Calu3 (cell line): Measurements from ENCODE around the gene ATXN7L1. TPM values are rescaled to one million over a fixed set of nuclear protein-coding genes. Genes with fewer than 3 reads are reported as not detected.

Source experiments
- BruUV-seq: library from RNA; stranded (reverse); fragments of 400-500 nt; replicated peaks from 2 replicates; lab custom pipeline; 2021; lab: Mats Ljungman, UMichigan
- CTCF ChIA-PET: fragments of 300-600 bp; sonication (Branson Sonifier 250); formaldehyde crosslinking; loops from one replicate; lab custom pipeline; 2022; ENCODE audit warnings: antibody characterized with exemption; lab: Charles Lee
- DNase-seq: peaks from one replicate; pipeline ENCODE4 v3.0.0; 2022
- H3K27ac Mint-ChIP-seq: one replicate; pipeline ENCODE4 v1.8.0; 2022; ENCODE audit warnings: mixed read lengths; ENCODE audit not compliant: unreplicated experiment
- H3K27me3 Mint-ChIP-seq: one replicate; pipeline ENCODE4 v1.8.0; 2022; ENCODE audit warnings: mixed read lengths; ENCODE audit not compliant: unreplicated experiment
- H3K36me3 Mint-ChIP-seq: one replicate; pipeline ENCODE4 v1.8.0; 2022; ENCODE audit warnings: mild to moderate bottlenecking, moderate library complexity, mixed read lengths; ENCODE audit not compliant: insufficient read depth, unreplicated experiment
- H3K4me1 Mint-ChIP-seq: one replicate; pipeline ENCODE4 v1.8.0; 2022; ENCODE audit warnings: mild to moderate bottlenecking, low read depth, mixed read lengths; ENCODE audit not compliant: unreplicated experiment
- H3K4me3 Mint-ChIP-seq: one replicate; pipeline ENCODE4 v1.8.0; 2022; ENCODE audit warnings: mild to moderate bottlenecking, low read depth, moderate library complexity, mixed read lengths; ENCODE audit not compliant: unreplicated experiment
- H3K9me3 Mint-ChIP-seq: one replicate; pipeline ENCODE4 v1.8.0; 2022; ENCODE audit warnings: low read depth, mixed read lengths; ENCODE audit not compliant: unreplicated experiment
- intact Hi-C: fragments of 100-400 bp; cut with micrococcal nuclease; formaldehyde crosslinking; loops from one replicate; pipeline ENCODE4 v1.10.0; 2022; ENCODE audit not compliant: unreplicated experiment
- total RNA-seq: library from RNA; stranded (reverse); gene quantifications from 2 replicates; pipeline ENCODE4 v1.2.3, GENCODE V29; 2022
- TF ChIP-seq, protein P1 (sequence below): fragments of 200-600 bp; IDR thresholded peaks from one replicate; pipeline ENCODE4 v1.8.0; 2022; ENCODE audit warnings: antibody characterized with exemption; ENCODE audit not compliant: unreplicated experiment

Gene ATXN7L1
- total RNA-seq, 1 experiment from 2014 or later: 12.0 TPM

GRCh38 chr7:105875505-105875904 lies 894 bp downstream of the ATXN7L1 start:
- Mint-ChIP-seq H3K27me3 (no peaks in the 10 kb centered on the region), H3K36me3 (peaks cover 28% of the 10 kb centered on the region), H3K4me1 (peaks cover 16% of the 10 kb centered on the region), H3K4me3 (peak overlapping the region; percentile 99), H3K9me3 (no peaks in the 10 kb centered on the region), H3K27ac (peak overlapping the region; percentile 99)
- CTCF ChIA-PET: interaction anchor here (0.8 kb wide), 1 partner anchor 106 kb away, joined by 3 read pairs; no protein-coding TSS in a partner anchor
- no TSS peak for BruUV-seq
- intact Hi-C loops: loop anchor here (10.0 kb wide), 1 partner anchor 221 kb away; no protein-coding TSS in a partner anchor
- TF ChIP-seq, protein P1, sequence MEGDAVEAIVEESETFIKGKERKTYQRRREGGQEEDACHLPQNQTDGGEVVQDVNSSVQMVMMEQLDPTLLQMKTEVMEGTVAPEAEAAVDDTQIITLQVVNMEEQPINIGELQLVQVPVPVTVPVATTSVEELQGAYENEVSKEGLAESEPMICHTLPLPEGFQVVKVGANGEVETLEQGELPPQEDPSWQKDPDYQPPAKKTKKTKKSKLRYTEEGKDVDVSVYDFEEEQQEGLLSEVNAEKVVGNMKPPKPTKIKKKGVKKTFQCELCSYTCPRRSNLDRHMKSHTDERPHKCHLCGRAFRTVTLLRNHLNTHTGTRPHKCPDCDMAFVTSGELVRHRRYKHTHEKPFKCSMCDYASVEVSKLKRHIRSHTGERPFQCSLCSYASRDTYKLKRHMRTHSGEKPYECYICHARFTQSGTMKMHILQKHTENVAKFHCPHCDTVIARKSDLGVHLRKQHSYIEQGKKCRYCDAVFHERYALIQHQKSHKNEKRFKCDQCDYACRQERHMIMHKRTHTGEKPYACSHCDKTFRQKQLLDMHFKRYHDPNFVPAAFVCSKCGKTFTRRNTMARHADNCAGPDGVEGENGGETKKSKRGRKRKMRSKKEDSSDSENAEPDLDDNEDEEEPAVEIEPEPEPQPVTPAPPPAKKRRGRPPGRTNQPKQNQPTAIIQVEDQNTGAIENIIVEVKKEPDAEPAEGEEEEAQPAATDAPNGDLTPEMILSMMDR: no peak
- no peak for DNase-seq

GRCh38 chr7:105874055-105874454 lies 2.3 kb downstream of the ATXN7L1 start:
- H3K9me3 Mint-ChIP-seq: no peaks in the 10 kb centered on the region
- H3K27me3 Mint-ChIP-seq: no peaks in the 10 kb centered on the region
- H3K27ac Mint-ChIP-seq: no peak overlapping the region
- TF ChIP-seq, protein P1: no peak
- DNase-seq: no peak
- intact Hi-C loops: loop anchor here (10.0 kb wide), 1 partner anchor 219 kb away; no protein-coding TSS in a partner anchor
- BruUV-seq: no TSS peak
- CTCF ChIA-PET: no interaction called here
- H3K4me3 Mint-ChIP-seq: no peak overlapping the region
- H3K36me3 Mint-ChIP-seq: peaks cover 28% of the 10 kb centered on the region
- H3K4me1 Mint-ChIP-seq: peaks cover 15% of the 10 kb centered on the region

- TF ChIP-seq, protein P1: no peak
- no peak overlapping the region for H3K4me3 Mint-ChIP-seq
- no TSS peak for BruUV-seq
- no peaks in the 10 kb centered on the region for H3K27me3 Mint-ChIP-seq
- H3K9me3 Mint-ChIP-seq: no peaks in the 10 kb centered on the region
- no peaks in the 10 kb centered on the region for H3K4me1 Mint-ChIP-seq
- H3K36me3 Mint-ChIP-seq: peaks cover 24% of the 10 kb centered on the region
- CTCF ChIA-PET: no interaction called here
- DNase-seq: no peak
- H3K27ac Mint-ChIP-seq: no peak overlapping the region
- intact Hi-C loops: loop anchor here (10.0 kb wide), 1 partner anchor 218 kb away; no protein-coding TSS in a partner anchor
Observed at GRCh38 chr7:105872491-105872890, 3.9 kb downstream of the ATXN7L1 start.

GRCh38 chr7:105871142-105871541 lies 5.3 kb downstream of the ATXN7L1 start:
- no TSS peak for BruUV-seq
- CTCF ChIA-PET: no interaction called here
- no peaks in the 10 kb centered on the region for H3K27me3 Mint-ChIP-seq

More at GRCh38 chr7:105871142-105871541, 5.3 kb downstream of the ATXN7L1 start:
- intact Hi-C loops: loop anchor here (10.0 kb wide), 1 partner anchor 216 kb away; no protein-coding TSS in a partner anchor
- Mint-ChIP-seq H3K4me1 (no peaks in the 10 kb centered on the region), H3K4me3 (no peak overlapping the region), H3K27ac (no peak overlapping the region), H3K36me3 (peaks cover 12% of the 10 kb centered on the region), H3K9me3 (no peaks in the 10 kb centered on the region)
- TF ChIP-seq, protein P1: no peak
- no peak for DNase-seq
